GM15510 (cell line): Measurements from ENCODE around the gene UBAP2.

Experiments used
- POLR2A ChIP-seq: IDR thresholded peaks from 3 replicates; pipeline ENCODE4 v1.6.1; 2011; ENCODE audit warnings: borderline replicate concordance; ENCODE audit not compliant: insufficient read length; ENCODE audit errors: extremely low read depth

UBAP2 gene

DNA sequence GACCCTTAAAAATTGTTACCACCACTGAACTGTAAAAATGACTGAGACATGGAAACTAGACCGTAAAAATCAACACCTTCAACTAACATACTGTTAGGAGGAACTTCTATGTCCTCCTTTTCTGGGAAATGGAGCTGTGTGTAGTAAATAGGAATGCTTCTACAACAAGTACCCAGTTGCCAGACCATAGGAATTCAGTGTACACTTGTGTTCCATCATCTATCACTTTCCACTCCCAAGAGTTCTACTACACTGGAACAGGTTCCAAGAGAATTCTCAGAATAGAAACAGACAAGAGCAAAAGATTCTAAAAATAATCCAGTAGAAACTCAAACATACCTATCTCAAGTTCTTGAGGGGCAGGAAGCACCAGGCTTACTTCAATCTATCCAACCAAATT, 23.6 kb downstream of the UBAP2 start:
- TF ChIP-seq POLR2A = no peak

DNA sequence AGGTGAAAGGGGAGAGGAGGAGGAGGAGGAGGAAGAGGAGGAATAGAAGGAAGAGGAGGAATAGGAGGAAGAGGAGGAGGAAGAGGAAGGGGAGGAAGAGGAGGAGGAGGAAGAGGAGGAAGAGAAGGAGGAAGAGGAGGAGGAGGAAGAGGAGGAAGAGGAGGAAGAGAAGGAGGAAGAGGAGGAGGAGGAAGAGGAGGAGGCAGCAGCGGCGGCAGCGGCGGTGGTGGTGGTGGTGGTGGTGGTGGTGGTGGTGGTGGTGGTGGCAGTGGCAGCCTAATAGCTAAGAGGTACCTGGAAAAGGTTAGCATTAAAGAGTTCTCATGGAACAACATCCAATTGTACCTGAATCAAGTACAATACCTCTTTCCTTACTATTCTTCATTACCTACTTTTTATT, 32.5 kb downstream of the UBAP2 start:
- TF ChIP-seq POLR2A = no peak

DNA sequence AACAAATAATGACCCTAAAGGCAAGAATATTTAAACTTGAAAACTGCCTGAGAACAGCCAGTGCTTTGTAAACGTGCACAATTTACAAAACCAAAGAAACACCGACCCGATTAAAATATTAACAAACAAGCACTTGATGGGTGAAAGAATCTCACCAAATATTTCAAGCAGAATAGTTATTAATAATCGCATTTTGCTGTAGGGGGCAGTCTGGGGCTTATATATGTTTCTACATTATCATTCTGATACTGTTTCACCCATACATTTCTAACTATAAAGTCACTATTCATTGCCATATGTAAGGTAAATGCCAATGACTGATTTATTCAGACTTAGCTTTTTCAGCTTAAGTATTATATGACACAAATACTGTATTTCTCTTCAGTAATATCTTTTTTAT, 37.7 kb downstream of the UBAP2 start:
- no peak for TF ChIP-seq POLR2A

DNA sequence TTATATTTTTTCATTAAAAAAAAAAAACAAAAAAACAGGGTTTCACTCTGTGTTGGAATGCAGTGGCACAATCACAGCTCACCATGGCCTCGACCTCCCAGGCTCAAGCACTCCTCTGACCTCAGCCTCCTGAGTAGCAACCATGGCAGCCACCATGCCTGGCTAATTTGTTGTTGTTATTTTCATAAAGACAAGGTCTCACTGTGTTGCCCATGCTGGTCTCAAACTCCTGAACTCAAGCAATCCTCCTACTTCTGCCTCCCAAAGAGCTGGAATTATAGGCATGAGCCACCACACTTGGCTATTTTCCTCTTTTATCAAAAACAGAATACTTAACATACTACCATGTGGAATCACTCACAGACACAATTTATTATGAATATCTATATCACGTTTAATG, 46.7 kb downstream of the UBAP2 start:
- no peak for TF ChIP-seq POLR2A

DNA sequence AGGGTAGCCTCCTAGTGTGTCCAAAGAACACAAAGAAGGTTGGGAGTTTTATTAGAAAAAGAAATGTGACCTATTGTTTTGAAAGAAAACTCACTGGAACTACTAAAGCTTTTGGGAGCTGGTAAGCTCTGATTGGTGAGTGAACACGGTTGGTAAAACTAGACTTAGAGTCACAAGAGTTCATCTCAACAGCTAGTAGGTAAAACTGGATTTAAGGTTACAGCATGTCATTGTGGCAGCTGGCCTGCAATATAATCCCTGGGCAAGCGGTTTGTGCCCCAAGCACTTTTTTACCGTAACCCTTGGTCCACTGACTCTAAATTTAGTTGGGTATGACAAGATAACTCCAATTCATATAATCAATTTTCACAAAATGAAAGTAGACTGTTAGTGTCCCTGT, 47.4 kb downstream of the UBAP2 start:
- TF ChIP-seq POLR2A = no peak

DNA sequence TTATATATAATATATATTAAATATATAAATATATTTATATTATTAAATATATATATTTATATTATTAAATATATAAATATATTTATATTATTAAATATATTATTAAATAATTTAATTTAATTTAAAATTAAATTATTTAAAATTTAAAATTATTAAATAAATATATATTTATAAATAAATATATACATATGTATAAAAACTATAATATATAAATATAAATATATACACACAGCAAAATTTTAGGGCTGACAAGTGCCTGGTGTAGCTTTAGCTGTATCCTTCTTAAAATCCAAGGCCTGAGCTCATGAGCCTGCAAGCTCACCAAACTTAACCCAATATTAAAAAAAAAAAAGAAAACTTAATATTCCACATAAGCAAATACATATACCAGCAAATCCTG, 53.2 kb downstream of the UBAP2 start:
- no peak for TF ChIP-seq POLR2A

DNA sequence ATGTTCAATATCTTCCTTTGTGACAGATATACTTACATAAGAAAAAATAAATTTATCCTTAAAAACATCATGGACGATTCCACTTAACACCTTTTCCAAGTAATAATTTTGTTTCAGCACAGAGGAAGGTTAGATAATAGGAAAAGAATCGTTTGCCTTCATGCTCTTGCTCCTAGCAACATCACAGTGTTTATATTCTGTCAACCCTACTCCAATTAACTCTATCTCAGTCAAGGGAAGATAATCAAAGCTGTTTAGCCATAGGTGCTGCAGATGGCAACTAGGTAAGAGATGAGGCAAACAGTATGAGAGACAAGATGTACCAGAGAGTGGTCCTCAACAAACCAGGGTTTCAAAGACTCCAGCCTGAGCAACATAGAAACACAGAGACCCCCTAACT, 55.6 kb downstream of the UBAP2 start:
- no peak for TF ChIP-seq POLR2A

DNA sequence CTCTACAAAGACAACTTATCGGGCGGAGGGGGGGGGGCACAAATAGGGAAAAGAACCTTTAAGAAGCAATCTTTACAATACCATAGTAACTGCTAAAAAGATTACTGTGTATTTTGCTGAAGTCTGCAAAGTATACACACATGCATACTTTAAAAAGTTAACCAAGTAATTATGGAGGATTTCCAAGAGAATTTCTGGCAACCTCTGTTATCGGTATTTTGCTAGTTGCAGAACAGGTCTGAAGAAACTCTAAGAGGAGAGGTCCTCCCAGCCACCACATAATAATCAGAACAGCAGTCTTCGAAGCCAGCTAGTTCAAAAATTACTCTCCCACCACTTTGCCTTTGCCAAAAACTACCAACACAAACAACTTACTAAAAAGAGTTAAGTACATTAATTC, 56.1 kb downstream of the UBAP2 start:
- no peak for TF ChIP-seq POLR2A

DNA sequence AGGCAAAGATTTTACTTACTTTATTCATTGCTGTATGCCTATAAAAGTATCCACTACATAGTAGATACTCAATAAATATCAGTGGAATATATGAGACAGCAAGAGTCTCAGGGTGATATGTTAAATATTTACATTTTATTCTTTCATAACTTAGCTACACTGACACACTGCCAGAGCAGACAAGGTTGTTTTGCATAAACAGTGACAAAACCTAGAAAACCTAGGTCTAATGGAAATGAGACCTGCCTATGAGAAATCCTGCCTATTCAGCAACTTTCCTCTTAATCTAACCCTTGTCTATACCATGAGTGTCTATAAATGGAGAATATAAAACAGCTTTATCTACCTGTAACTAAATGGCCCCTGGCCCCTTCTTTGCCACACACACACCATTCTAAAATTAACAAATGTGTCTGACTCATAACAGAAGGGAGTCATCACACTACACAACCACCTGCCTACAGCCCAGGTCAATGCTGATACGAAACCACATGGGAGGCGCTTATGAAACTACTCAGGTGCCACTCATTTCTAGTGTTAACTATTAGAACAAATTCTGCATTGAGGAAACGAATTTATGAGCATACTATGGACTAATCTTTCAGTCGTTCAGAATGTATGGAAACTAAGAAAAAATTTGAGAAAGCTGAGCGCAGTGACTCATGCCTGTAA, 60.3 kb downstream of the UBAP2 start:
- TF ChIP-seq POLR2A = no peak

DNA sequence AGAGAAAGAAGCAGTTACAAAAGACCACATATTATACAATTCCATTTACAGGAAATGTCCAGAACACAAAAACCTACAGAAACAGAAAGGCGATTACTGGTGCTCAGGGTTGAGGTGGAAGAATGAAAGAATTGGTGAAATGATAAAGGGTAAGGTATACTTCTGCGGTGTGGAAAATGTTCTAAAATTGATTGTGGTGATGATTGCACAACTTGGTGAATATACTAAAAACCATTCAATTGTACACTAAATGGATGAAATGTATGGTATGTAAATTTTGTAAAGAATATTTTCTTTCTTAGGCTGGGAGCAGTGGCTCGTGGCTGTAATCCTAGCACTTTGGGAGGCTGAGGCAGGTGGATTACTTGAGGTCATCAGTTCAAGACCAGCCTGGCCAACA, 72.3 kb downstream of the UBAP2 start:
- TF ChIP-seq POLR2A = no peak

DNA sequence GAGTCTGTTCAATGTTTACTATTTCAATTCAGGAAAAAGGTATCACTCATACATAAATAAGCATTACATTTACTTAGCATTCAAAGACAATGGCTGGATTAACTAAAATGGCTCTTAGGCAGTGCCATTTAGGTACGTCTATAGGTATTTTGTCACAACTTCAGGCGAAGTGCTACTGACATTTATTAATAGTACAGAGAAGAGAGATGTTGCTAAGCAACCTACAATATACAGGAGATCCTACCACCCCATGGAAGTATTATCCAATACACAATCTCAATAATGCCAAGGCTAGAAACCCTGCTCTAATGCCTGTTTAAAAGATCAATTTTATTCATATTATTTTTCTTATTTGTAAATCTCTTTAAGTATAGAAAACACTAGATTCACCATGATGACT, 76.0 kb downstream of the UBAP2 start:
- TF ChIP-seq POLR2A = no peak

DNA sequence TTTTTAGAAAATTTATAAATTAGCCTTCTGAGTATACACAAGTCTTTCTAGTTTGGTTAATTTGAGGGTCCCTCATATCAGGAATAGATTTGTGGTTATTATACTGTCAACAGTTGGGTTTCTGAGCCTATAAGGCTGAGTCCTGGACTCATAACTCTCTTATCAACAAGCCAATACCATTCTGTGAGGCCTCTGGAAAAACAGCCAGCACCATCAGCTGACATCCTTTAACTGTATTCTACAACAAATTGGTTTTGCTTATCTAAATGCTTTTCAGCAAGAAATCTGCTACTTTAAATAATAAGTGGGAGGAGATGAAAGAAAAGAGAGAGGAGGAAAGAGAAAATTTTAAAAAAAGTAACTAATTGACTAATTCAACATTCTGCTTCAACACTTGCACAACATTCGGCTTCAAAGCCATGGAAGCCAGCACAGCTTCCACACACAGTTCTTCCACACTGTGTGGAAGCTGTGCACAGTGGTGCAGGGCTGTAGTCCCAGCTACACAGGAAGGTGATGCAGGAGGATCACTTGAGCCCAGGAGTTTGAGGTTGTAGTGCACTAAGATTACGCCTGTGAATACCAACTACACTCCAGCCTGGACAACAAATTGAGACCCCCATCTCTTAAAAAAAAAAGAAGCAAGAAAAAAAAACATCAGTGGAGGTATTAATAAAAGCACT, 84.5 kb downstream of the UBAP2 start:
- TF ChIP-seq POLR2A = no peak

DNA sequence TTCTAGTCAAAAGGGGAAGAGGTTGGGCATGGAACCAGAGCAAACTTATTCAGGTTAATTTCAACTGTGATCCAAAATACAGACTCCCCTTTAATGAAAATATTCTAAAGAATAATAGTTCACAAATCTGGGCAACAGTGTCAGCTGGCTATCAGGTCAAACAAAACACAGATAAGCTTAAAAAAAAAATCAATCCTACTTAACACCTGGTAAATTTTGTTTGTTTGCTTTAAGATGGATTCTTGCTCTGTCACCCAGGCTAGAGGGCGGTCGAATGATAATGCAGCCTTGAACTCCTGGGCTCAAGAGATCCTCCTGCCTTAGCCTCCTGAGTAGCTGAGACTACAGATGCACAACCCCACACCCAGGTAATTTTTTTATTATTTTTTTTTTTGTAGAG, 89.0 kb downstream of the UBAP2 start:
- TF ChIP-seq POLR2A = no peak

DNA sequence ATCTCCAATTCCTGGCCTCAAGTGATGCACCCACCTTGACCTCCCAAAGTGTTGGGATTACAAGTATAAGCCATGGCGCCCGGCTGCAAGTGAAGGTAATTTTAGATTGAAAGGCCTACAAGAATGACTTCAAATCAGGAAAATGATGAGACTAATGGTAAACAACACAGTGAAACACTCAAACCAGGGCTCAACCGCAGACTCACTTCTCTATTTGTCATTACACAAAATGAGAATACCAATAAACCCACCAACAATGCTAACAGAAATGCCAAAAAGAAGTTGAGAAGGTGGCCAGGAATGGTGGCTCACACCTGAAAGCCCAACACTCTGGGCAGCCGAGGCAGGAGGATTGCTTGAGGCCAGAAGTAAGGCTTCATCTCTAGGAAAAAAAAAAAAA, 92.1 kb downstream of the UBAP2 start:
- TF ChIP-seq POLR2A = no peak

DNA sequence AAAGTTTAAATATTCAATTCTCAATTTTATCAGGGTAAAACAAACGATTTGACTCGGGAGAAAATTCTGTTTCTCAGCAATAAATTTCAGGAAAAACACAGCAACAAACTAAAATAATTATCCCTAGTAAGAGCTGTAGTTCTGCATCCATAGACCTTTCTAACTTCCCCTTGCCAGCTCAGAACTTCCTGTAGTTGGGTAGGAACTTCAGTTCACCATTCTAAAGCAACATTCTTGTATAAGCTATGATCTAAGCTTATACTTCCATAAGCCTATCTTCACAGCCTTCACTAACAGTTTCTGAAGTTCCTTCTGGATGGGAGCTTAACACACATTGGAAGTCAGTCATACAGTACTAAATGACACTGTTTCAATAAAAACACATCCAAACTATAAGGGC, 96.6 kb downstream of the UBAP2 start:
- TF ChIP-seq POLR2A = no peak

DNA sequence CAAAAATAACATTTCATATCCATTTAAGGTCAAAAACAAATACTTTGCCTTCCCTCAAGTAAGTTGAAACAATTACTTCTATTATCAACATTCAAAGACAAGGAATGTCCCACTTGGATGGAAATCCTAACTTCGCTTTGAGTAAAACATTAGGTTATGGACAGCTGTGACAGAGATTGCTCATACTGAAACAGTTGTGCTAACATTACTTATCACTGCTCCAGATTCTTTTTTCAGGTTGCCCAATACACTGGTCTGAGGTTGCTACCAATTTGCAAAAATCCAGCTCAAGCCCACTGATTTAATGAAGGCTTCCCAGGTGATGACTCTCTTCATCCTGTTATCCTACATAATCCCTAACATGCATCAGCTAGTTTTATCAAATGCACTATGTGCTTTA, 98.3 kb downstream of the UBAP2 start:
- TF ChIP-seq POLR2A = no peak
